ENCODE data around the gene RFC5. TPM values are rescaled to one million over a fixed set of nuclear protein-coding genes. Genes with fewer than 3 reads are reported as not detected.
A peak's percentile ranks its signal among the peaks of the same experiment; 100 is the strongest.
"Not testable (repeated sequence)": the region's sequence is repeated elsewhere in the genome, so short reads cannot be mapped to it uniquely, and the experiment has no call there.

Gene RFC5
- total RNA-seq, 1 experiment from 2014 or later: 61.6 TPM

GRCh38 chr12:118063576-118064391, 47.3 kb downstream of the RFC5 start:
- DNase-seq (ENCODE audit: low spot score): no peak
- in situ Hi-C loops (cut with HindIII; ENCODE audit: low sequenced_read_pairs): no loop called here

- DNase-seq (ENCODE audit: low spot score): peak; percentile 13
- in situ Hi-C loops (cut with HindIII; ENCODE audit: low sequenced_read_pairs): no loop called here
These were observed 48.1 kb downstream of the RFC5 start for GRCh38 chr12:118064608-118065007.

- in situ Hi-C loops (cut with HindIII; ENCODE audit: low sequenced_read_pairs): no loop called here
- DNase-seq (ENCODE audit: low spot score): no peak
These were observed 48.9 kb downstream of the RFC5 start for GRCh38 chr12:118065380-118065779.

- in situ Hi-C loops (cut with HindIII; ENCODE audit: low sequenced_read_pairs): no loop called here
- DNase-seq (ENCODE audit: low spot score): no peak
These were observed 51.9 kb downstream of the RFC5 start for GRCh38 chr12:118068445-118068844.

GRCh38 chr12:118070650-118071049, 54.1 kb downstream of the RFC5 start:
- in situ Hi-C loops (cut with HindIII; ENCODE audit: low sequenced_read_pairs): no loop called here
- DNase-seq (ENCODE audit: low spot score): no peak

- in situ Hi-C loops (cut with HindIII; ENCODE audit: low sequenced_read_pairs): no loop called here
These were observed 57.3 kb downstream of the RFC5 start for GRCh38 chr12:118073768-118074167.

GRCh38 chr12:118081521-118081920, 65.0 kb downstream of the RFC5 start:
- DNase-seq (ENCODE audit: low spot score); in situ Hi-C loops (cut with HindIII; ENCODE audit: low sequenced_read_pairs): not testable (repeated sequence)

More at GRCh38 chr12:118073768-118074167, 57.3 kb downstream of the RFC5 start:
- no peak for DNase-seq (ENCODE audit: low spot score)

Other genes with a start within 250 kb of the RFC5 start
- gene KSR2, start 47.7 kb upstream of the RFC5 start, total RNA-seq (2014; rRNA removed; shearing (Covaris generic)): not detected in 2 replicates
- gene WSB2, start 44.5 kb downstream of the RFC5 start, total RNA-seq (2014; rRNA removed; shearing (Covaris generic)): 120 and 139 TPM in 2 replicates
- 24.2 and 32.2 TPM in 2 replicates for gene VSIG10, start 87.3 kb downstream of the RFC5 start, total RNA-seq (2014; rRNA removed; shearing (Covaris generic))
- gene PEBP1, start 119.4 kb downstream of the RFC5 start, total RNA-seq (2014; rRNA removed; shearing (Covaris generic)): 259 and 282 TPM in 2 replicates

Data from G401 (cell line).